H1 (cell line): ENCODE data around the gene THOC6. TPM values are rescaled to one million over a fixed set of nuclear protein-coding genes. Genes with fewer than 3 reads are reported as not detected.
A peak's percentile ranks its signal among the peaks of the same experiment; 100 is the strongest.

Experiments
- CEBPB ChIP-seq: IDR thresholded peaks from 2 replicates; pipeline ENCODE4 v1.6.1; 2012; ENCODE audit warnings: low read depth, low read length
- CHD1 ChIP-seq: IDR thresholded peaks from 2 replicates; pipeline ENCODE4 v1.6.1; 2012; ENCODE audit warnings: low read depth, low read length, improper control_type of control experiment
- HDAC2 ChIP-seq, 2 experiments: fragments of 300-600 bp in 1 of 2; sonication (generic) in 1 of 2; IDR thresholded peaks; 2 replicates each; pipeline ENCODE4 v1.6.1; 2011 to 2012; ENCODE audit warnings: low read depth in 2 of 2, low read length in 2 of 2, mild to moderate bottlenecking in 2 of 2, moderate library complexity in 2 of 2, borderline replicate concordance in 1 of 2, inconsistent platforms in 1 of 2
- KDM5A ChIP-seq: fragments of 200-600 bp; IDR thresholded peaks from 2 replicates; pipeline ENCODE4 v1.7.1; 2012; ENCODE audit warnings: mild to moderate bottlenecking, low read length, inconsistent platforms, mixed read lengths
- NRF1 ChIP-seq: IDR thresholded peaks from 2 replicates; pipeline ENCODE4 v1.6.1; 2011; ENCODE audit warnings: mild to moderate bottlenecking, low read depth, low read length, improper control_type of control experiment
- POLR2AphosphoS5 ChIP-seq: IDR thresholded peaks from 2 replicates; pipeline ENCODE4 v1.6.1; 2011; ENCODE audit warnings: low read depth, low read length
- SP2 ChIP-seq: IDR thresholded peaks from 2 replicates; pipeline ENCODE4 v1.6.1; 2012; ENCODE audit warnings: mild to moderate bottlenecking, low read length, inconsistent platforms
- SP4 ChIP-seq: IDR thresholded peaks from 2 replicates; pipeline ENCODE4 v1.6.1; 2012; ENCODE audit warnings: low read length, inconsistent platforms
- polyA plus RNA-seq, 7 experiments: library from polyadenylated mRNA; depleted of rRNA in 3 of 7; stranded (reverse) in 5 of 7; unstranded in 2 of 7; fragments of >200 nt in 5 of 7; fragments of 200-250 nt in 2 of 7; gene quantifications; 1 replicate in 5 of 7; 2 replicates in 1 of 7; 4 replicates in 1 of 7; pipeline versions ENCODE4 v1.2.1 to v1.2.3, GENCODE V29; 2011 to 2013; ENCODE audit warnings: missing spikeins in 2 of 7, mixed read lengths in 2 of 7
- total RNA-seq: library from RNA; stranded (reverse); fragmentation: NEBNext Ultra II Directional; extraction: Animal tissue kit (Norgen Biotek cat#: 25700); gene quantifications from 2 replicates; pipeline ENCODE4 v1.2.1, GENCODE V29; 2021

The THOC6 gene
- total and polyA plus RNA-seq, 2 of the 8 experiments (the other 6 are each of a cell fraction or from before 2014, with no cell fraction given) = 78.5 to 111 TPM

GRCh38 chr16:3014971-3015370 is 8.9 kb upstream of the THOC6 start (continued):
- 0 out of 2 replicates have a peak, but pooled peaks have one; percentile 30 for TF ChIP-seq POLR2AphosphoS5
- TF ChIP-seq CEBPB = no peak
- no peak for TF ChIP-seq KDM5A
- no peak for TF ChIP-seq SP2
- TF ChIP-seq SP4 = no peak
- no peak for TF ChIP-seq CHD1
- no peak for TF ChIP-seq HDAC2 (IDR thresholded peaks at IDR 0.05; ENCODE audit: borderline replicate concordance in 1 of 2, low read depth in 2 of 2, low read length in 2 of 2)
- TF ChIP-seq NRF1 = no peak
- TF ChIP-seq, all 59 proteins: peak for 2
